Vagina (tissue), 2 donors: ENCODE results near the gene DRAM1.

ENCODE experiments used
- CTCF ChIP-seq, 3 experiments: fragments of 450-650 bp in 2 of 3; fragments of 200-600 bp in 1 of 3; sonication (generic) in 1 of 3; IDR thresholded peaks; one replicate each; pipeline ENCODE4 v1.5.1; 2017 to 2019; ENCODE audit warnings: antibody characterized with exemption in 3 of 3, mild to moderate bottlenecking in 2 of 3, moderate library complexity in 2 of 3
- POLR2AphosphoS5 ChIP-seq, 2 donors: sonication (generic); formaldehyde crosslinking; IDR thresholded peaks; one replicate each; pipeline ENCODE4 v1.9.0; 2017; ENCODE audit warnings: antibody characterized with exemption in 2 of 2, mild to moderate bottlenecking in 2 of 2, low read depth in 1 of 2; ENCODE audit not compliant: insufficient read depth in 1 of 2

GRCh38 chr12:101966496-101966895 lies 89.1 kb downstream of the DRAM1 start:
- TF ChIP-seq POLR2AphosphoS5 (IDR thresholded peaks at IDR 0.05; ENCODE audit: insufficient read depth in 1 of 2, low read depth in 1 of 2) (no peak), CTCF (IDR thresholded peaks at IDR 0.05) (no peak)
